ENCODE measurements around the gene PTPDC1. TPM values are rescaled to one million over a fixed set of nuclear protein-coding genes. Genes with fewer than 3 reads are reported as not detected.
A peak's percentile ranks its signal among the peaks of the same experiment; 100 is the strongest.
"Not testable (repeated sequence)": the region's sequence is repeated elsewhere in the genome, so short reads cannot be mapped to it uniquely, and the experiment has no call there.

Gene PTPDC1
- total RNA-seq, 2 donors from 2014 or later = 4.2 to 7.4 TPM

DNA sequence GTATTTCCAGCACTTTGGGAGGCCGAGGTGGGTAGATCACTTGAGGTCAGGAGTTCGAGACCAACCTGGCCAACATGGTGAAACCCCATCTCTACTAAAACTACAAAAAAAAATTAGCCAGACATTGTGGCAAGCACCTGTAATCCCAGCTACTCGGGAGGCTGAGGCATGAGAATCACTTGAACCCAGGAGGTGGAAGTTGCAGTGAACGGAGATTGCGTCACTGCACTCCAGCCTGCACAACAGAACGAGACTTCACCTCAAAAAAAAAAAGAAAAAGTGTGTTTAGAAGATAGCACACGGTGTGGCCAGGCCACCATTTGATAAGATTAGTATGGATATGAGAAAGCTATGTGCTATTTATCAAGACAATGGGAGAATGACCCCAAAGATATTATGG, 35.8 kb downstream of the PTPDC1 start:
- H3K36me3 Mint-ChIP-seq = peaks cover 10 to 11% of the 10 kb centered on the region in 2 donors
- DNase-seq (ENCODE audit: low spot score in 2 of 2); H3K9me3 Mint-ChIP-seq; H3K27ac Mint-ChIP-seq; ATAC-seq: not testable (repeated sequence)

DNA sequence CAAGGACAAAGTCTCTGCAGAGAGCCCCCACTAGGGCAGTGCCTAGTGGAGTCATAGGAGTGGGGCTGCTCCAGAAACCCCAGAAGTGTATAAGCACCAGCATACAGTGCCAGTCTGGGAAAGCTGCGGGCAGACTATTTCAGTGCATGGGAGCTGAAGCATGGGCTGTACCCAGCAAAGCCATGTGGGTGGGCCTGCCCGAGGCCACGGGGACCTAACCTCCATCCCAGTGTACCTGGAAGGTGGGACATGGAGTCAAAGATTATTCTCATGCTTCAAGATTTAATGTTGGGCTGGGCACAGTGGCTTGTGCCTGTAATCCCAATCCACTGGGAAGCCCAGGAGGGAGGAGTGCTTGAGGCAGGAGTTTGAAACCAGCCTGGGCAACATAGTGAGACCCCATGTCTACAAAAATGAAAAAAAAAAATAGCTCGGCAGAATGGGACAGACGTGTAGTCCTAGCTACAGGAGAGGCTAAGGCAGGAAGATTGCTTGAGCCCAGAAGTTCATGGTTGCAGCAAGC, 36.7 kb downstream of the PTPDC1 start:
- Mint-ChIP-seq H3K9me3 (no peaks in the 10 kb centered on the region), H3K36me3 (peaks cover 10 to 11% of the 10 kb centered on the region in 2 donors), H3K27ac (no peak overlapping the region)
- DNase-seq (ENCODE audit: low spot score in 2 of 2) = no peak
- ATAC-seq = no peak

DNA sequence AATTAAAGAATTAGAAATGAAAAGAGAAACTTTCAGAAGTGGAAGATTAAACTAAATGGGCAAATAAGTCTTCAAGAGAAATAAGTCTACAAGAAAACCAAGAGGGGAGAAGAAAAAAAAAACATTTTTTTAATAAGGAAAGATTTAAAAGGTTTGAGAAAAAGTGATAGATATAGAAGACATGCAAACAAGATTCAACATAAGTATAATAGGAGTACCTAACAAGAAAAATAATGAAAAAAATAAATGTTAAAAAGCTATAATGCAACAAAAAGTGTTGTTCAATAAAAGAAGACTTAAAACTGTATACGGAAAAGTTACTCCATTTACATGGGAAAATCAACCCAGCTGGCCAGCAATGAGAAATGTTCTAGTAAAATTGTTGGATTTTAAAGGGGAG, 42.6 kb downstream of the PTPDC1 start:
- no peak for ATAC-seq
- no peak for DNase-seq (ENCODE audit: low spot score in 2 of 2)
- Mint-ChIP-seq H3K36me3 (peaks cover 23 to 37% of the 10 kb centered on the region in 2 donors), H3K9me3 (peaks cover 9 to 27% of the 10 kb centered on the region in 2 donors), H3K27ac (no peak overlapping the region)

DNA sequence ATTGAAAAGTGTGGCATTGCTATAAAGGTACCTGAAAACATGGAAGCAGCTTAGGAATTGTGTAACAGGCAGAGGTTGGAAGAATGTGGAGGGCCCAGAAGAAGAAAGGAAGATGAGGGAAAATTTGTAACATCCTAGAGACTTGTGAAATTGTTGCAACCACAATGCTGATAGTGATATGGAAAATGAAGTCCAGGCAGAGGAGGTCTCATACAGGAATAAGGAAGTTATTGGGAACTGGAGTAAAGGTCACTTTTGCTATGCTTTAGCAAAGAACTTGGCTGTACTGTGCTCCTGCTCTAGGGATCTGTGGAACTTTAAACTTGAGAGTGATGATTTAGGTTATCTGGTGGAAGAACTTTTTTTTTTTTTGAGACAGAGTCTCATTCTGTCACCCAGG, 43.5 kb downstream of the PTPDC1 start:
- H3K9me3 Mint-ChIP-seq = peaks cover 9 to 27% of the 10 kb centered on the region in 2 donors
- no peak for ATAC-seq
- H3K27ac Mint-ChIP-seq = no peak overlapping the region
- DNase-seq (ENCODE audit: low spot score in 2 of 2) = no peak
- H3K36me3 Mint-ChIP-seq = peaks cover 23 to 37% of the 10 kb centered on the region in 2 donors

DNA sequence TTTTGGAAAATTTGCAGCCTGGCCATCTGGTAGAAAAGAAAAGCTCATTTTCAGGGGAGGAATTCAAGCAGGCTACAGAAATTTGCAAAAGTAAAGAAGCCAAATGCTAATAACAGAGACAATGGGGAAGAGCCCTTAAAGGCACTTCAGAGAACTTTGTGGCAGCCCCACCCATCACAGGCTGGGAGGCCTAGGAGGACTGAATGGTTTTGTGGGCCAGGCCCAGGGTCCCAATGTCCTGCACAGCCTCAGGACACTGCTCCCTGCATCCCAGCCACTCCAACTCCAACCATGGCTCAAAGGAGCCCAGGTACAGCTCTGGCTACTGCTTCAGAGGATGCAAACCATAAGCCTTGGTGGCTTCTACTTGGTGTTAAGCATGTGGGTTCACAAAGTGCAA, 44.3 kb downstream of the PTPDC1 start:
- DNase-seq (ENCODE audit: low spot score in 2 of 2) = no peak
- Mint-ChIP-seq H3K36me3 (peaks cover 23 to 37% of the 10 kb centered on the region in 2 donors), H3K27ac (no peak overlapping the region), H3K9me3 (peaks cover 9 to 27% of the 10 kb centered on the region in 2 donors)
- no peak for ATAC-seq

DNA sequence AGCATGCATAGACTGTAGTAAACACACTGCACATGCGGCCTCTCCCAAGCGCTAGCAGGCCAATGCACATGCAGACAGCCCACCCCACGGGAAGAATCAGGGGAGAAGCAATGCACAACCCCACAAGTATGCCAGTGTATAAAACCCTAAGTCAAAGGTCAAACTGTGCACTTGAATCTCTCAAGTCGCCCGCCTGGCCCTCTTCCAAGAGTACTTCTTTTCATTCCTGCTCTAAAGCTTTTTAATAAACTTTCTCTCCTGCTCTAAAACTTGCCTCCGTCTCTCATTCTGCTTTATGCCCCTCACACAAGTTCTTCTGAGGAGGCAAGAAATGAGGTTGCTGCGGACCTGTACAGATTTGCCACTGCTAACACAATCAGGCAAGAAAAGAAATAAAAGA, 50.4 kb downstream of the PTPDC1 start:
- no peak overlapping the region for H3K27ac Mint-ChIP-seq
- ATAC-seq (no peak), DNase-seq (ENCODE audit: low spot score in 2 of 2) (no peak)
- H3K36me3 Mint-ChIP-seq = peaks cover 2% of the 10 kb centered on the region in 2 donors
- H3K9me3 Mint-ChIP-seq = peaks cover 0 to 7% of the 10 kb centered on the region in 2 donors

DNA sequence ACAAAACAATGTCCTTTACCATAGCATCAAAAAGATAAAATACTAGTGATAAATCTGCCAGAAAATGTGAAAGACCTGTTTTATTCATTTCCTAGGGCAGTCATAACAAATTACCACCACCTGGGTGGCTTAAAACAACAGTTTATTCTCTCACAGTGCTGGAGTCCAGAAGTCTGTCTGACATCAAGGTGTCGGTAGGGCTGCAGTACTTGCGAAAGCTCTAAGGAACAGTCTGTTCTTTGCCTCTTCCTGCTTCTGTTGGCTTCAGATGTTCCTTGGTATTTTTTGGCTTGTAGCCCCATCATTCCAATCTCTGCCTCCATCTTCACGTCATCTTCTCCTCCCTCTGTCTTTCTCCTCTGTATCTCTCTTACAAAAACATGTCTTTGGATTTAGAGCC, 51.0 kb downstream of the PTPDC1 start:
- DNase-seq (ENCODE audit: low spot score in 2 of 2) (no peak), ATAC-seq (no peak)
- Mint-ChIP-seq H3K9me3 (peaks cover 0 to 5% of the 10 kb centered on the region in 2 donors), H3K36me3 (no peaks in the 10 kb centered on the region), H3K27ac (no peak overlapping the region)

DNA sequence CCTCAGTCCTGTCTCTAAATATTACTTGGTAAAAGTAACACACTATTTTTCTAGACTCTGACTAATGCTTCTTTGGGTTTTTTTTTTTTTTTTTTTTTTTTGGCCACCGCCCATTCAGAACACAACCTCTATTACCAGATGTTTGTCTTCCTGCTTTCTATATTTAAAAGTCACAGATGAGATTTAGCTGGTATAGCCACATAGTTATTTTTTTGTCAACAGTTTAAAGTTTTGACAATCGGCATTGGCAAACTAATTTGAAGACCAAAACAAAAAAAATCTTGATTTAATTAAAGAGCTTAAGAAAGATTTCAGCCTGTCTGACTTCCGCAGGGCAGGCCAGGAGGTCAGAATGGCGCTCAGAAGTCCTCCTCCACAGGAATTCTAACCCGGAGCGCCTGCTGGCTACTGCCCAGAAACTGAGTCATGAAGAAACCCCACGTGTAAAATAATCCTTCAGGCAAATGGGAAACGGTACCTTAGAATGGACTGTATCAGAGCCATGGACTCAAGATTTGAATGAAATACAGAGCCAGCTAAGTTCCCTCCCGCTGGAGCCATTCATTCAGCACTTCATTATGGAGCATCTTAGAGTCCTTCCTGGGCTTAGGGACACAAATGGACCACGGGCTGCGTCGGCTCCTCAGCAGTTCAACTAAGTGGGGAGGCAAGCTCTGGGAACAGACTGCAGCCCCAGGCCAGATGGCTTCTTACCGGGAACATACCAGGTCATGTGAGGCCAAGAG, 55.6 kb downstream of the PTPDC1 start:
- DNase-seq (ENCODE audit: low spot score in 2 of 2) = no peak
- no peak for ATAC-seq
- no peaks in the 10 kb centered on the region for H3K36me3 Mint-ChIP-seq
- H3K9me3 Mint-ChIP-seq = no peaks in the 10 kb centered on the region
- H3K27ac Mint-ChIP-seq = no peak overlapping the region

DNA sequence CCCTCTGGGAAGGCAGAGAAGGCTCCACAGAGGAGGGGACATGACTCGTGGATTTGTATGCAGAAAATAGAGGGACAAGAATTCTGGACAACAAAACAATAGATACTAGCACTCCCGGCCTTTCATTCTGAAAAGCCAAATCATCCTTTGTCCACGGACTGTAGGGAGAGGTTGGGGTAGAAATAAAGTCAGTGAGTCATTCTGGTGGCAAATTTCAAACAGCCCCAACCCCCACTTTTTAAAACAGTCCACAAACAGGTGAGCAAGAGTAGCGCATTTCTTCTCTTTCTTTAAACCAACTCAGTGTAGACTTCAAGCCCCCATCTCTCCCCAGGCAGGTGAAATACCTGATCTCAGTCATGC, 56.1 kb downstream of the PTPDC1 start:
- ATAC-seq (no peak), DNase-seq (ENCODE audit: low spot score in 2 of 2) (no peak)
- Mint-ChIP-seq H3K36me3 (no peaks in the 10 kb centered on the region), H3K27ac (no peak overlapping the region), H3K9me3 (no peaks in the 10 kb centered on the region)

DNA sequence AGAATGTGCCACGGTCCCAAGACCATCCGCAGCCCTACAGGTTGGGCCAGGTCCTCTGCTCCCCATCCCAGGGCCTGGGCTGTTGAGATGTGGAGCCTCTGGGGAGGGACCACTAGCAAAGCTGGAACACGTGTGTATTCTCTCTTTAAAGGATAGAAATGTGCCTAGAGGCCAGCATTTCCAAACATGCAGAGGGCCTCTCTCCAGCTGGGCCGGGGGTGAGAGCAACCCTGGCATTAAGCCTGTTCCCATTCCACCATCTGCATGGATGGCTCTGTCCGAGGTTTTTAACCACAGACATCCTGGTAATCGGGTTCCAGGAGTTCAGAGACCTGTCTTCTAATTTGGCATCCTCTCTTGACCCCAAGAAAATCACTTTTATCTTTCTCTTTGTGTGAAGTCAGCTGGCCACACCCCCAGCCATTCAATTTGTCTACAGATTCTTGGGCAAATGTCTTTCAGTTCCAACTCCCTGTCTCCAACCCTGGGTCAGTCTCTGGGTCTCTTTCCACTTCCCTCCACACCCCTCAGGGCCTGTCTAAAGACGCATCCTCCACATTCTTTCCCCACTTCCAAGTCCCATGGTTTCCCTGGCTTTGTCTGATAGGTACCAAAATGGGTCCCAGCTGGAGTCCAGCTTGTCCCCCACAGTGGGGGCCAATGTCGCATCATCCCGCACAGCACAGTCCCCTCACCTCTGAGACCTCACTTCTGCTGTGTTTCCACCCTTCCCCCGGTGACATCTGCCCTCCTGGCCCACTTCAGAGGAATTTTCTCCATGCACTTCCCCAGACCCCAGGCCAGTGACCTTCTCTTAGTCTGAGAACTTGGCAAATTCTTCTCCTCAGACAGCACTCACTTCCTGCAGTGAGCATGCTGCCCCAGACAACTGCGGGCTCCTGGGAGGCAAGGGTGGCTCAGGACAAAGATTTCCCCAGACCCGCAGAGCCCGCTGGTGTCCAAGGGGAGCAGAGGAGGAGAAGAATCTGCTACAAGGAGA, 56.8 kb downstream of the PTPDC1 start:
- no peaks in the 10 kb centered on the region for H3K36me3 Mint-ChIP-seq
- no peak for ATAC-seq
- DNase-seq (ENCODE audit: low spot score in 2 of 2) = no peak
- no peak overlapping the region for H3K27ac Mint-ChIP-seq
- no peaks in the 10 kb centered on the region for H3K9me3 Mint-ChIP-seq

DNA sequence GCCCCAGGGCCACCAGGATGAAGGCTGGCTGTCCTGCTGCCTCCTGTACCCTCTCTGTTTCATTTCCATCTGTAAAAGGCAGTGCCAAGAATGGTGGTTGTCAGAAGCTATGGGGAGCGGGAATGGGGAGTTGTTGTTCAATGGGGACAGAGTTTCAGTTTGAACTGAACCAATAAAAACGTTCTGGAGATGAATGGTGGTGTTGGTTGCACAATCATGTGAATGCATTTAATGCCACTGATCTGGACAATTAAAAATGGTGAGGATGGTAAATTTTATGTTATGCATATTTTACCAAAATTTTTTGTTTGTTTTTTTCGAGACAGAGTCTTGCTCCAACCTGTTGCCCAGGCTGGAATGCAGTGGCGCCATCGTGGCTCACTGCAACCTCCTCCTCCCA, 58.1 kb downstream of the PTPDC1 start:
- DNase-seq (ENCODE audit: low spot score in 2 of 2) (no peak), ATAC-seq (no peak)
- H3K36me3 Mint-ChIP-seq = no peaks in the 10 kb centered on the region
- H3K27ac Mint-ChIP-seq = no peak overlapping the region
- H3K9me3 Mint-ChIP-seq = no peaks in the 10 kb centered on the region

DNA sequence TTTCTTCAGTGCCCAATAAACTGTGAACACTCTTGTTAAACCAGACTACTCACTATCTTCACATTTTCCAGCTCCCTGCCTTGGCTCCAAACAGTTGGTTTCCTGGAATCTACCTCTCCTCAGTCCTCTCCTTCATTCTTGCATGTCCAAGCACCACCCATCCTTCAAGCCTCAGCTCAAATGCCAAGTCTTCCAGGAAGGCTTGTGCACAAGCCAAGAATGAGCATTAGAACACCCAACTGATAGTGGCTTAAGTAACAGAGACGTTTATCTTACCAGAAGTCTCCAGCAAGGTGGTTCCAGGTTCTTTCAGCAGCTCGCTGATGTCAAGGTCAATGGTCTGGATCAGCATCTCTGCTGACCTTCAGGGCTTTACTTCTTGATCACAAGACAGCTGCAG, 60.1 kb downstream of the PTPDC1 start:
- Mint-ChIP-seq H3K9me3 (no peaks in the 10 kb centered on the region), H3K27ac (no peak overlapping the region), H3K36me3 (no peaks in the 10 kb centered on the region)
- ATAC-seq (no peak), DNase-seq (ENCODE audit: low spot score in 2 of 2) (no peak)

DNA sequence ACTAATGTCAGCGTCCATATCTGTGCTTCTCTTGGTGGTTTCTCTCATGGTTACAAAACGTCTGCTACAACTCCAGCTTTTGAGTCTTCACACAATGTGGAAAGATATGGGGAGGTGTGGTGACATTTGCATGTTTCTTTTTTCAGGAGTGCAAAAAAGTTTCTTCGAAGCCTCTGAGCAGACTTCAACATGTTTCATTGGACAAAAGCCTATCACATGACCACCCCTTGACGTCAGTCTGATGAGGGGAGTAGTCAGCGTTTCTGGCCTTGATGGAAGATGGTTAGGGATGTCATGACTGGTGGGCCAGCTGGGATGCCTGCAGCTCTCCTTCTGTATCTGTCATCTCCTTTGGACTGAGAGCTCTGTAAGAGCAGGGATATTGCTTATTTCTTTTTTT, 61.4 kb downstream of the PTPDC1 start:
- H3K36me3 Mint-ChIP-seq = no peaks in the 10 kb centered on the region
- DNase-seq (ENCODE audit: low spot score in 2 of 2) (no peak), ATAC-seq (no peak)
- no peak overlapping the region for H3K27ac Mint-ChIP-seq
- no peaks in the 10 kb centered on the region for H3K9me3 Mint-ChIP-seq

DNA sequence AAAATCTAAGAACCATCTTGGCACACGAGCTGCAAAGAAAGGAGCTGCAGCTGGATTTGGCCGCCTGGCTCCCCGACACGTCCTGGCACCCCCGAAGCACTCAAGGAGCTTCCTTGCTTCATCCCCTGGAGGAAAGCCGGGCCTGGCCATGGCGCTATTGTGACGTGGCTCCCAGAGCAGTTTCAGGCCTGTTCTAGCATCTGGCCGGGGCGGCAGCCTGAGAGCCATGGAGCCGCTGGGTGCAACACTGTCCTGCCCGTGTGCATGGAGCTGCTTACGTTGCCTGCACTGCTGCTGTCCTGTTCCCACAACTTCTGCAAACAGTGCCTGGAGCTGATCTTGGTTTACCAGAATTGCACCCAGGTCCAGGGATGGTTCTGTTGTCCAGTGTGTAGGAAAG, 63.5 kb downstream of the PTPDC1 start:
- no peak for DNase-seq (ENCODE audit: low spot score in 2 of 2)
- no peak overlapping the region for H3K27ac Mint-ChIP-seq
- no peaks in the 10 kb centered on the region for H3K36me3 Mint-ChIP-seq
- no peak for ATAC-seq
- H3K9me3 Mint-ChIP-seq = no peaks in the 10 kb centered on the region

DNA sequence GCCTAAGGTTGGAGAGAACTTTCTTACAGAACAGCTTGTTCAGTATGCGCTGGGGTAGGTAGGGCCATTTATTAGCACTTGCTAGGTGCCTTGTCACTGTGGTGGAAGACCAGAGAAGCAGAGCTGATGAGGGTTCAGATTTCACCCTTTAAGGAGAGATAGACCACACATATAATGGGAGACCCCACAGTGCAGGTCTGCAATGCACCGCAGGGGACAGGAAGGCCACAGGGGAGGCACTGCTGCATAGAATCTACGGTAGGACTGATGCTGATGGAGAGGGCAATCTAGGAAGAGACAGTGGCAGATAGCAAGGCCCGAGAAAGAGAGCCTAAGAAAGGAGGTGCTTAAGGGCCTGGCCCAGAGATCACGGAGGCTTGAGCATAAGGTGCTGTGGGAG, 64.2 kb downstream of the PTPDC1 start:
- Mint-ChIP-seq H3K36me3 (no peaks in the 10 kb centered on the region), H3K27ac (no peak overlapping the region), H3K9me3 (no peaks in the 10 kb centered on the region)
- DNase-seq (ENCODE audit: low spot score in 2 of 2) (no peak), ATAC-seq (no peak)

DNA sequence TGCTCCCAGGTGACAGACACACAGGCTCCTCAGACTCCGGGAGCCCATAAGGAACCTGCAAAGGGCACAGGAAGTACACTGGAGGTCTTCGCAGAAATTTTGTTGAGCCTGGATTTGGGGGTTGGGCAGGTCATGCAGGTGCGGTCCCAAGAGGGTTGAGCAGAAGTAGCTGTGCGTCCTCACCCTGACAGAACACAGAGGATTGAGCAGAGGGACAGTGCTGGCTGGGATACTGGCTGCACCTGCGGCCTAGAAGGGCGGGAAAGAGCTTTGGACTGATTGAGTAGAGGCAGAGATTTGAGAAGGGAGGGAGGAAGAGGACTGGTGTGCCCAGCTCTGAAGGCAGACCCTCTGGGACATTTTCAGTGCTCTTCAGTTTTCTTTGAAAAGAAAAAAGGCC, 65.4 kb downstream of the PTPDC1 start:
- Mint-ChIP-seq H3K36me3 (peaks cover 0 to 7% of the 10 kb centered on the region in 2 donors), H3K9me3 (no peaks in the 10 kb centered on the region), H3K27ac (peak overlapping the region in 1 of 2 donors; percentile 56)
- DNase-seq (ENCODE audit: low spot score in 2 of 2) (no peak), ATAC-seq (no peak)

DNA sequence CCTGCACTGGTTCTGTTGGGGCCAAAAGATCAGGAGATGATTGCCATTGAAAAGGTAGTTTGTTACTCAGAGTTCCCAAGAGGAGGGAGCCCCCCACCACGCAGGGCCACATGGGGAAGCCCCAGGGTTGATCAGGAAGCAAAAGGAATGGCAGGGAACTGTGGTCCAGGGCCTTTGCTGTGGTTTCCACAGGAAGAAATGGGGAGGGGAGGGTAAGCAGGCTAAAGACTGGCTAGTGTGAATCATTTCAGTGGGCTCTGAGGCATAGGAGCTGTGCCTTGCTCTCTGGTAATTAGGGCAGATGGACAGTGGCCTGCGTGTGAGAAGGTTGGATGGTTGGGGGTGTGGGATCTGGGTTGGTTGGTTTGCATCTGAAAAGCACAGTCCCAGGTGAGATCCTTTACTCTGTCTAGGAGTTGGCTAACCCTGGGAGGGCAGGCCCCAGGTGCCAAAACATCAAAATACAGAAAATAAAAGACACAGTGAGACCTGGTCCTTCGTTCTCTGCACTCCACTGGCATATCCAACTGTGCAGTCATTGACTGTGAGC, 66.1 kb downstream of the PTPDC1 start:
- Mint-ChIP-seq H3K27ac (peak overlapping the region in 1 of 2 donors; percentile 56), H3K36me3 (peaks cover 0 to 7% of the 10 kb centered on the region in 2 donors), H3K9me3 (no peaks in the 10 kb centered on the region)
- ATAC-seq = no peak
- DNase-seq (ENCODE audit: low spot score in 2 of 2) = no peak
